ENCODE measurements around the gene IL4I1.

DNA sequence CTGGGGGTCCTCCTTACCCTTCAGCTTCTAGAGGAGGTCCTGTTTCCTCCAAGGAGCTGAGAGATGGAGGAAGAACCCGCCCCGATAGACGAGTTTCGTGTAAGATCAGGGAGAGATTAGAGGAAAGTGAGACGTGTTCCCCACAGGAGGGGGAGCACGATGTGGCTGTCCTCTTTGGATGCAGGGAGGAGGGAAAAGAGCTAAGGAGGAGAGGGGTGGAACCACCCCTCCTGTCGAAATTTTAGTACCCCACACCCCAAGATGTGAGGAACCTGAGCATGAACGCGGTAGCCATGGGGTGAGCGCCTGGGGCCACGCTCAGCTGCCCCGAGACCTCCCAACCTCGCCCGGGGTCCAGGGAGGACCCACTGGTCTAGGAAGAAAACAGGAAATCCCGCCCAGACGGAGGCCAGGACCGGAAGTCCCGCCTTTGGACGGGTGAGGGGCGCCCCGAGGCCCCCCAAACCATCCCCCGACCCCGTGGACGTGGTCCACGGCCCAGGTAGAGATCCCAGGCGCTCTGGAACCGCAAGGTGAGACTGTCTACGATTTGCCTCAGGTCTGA lies 20.7 kb downstream of the IL4I1 start:
- TF ChIP-seq CTCF (IDR thresholded peaks at IDR 0.05) (no peak), ZFX (IDR thresholded peaks at IDR 0.05; ENCODE audit: borderline replicate concordance) (no peak)

Data from 22Rv1 (cell line).